Measurements from ENCODE around the gene WBP1L. TPM values are rescaled to one million over a fixed set of nuclear protein-coding genes. Genes with fewer than 3 reads are reported as not detected.
A peak's percentile ranks its signal among the peaks of the same experiment; 100 is the strongest.

The WBP1L gene
- total and polyA plus RNA-seq, 2 of the 13 experiments (the other 11 are each of a cell fraction or from before 2014, with no cell fraction given) = 8.3 to 12.3 TPM

DNA sequence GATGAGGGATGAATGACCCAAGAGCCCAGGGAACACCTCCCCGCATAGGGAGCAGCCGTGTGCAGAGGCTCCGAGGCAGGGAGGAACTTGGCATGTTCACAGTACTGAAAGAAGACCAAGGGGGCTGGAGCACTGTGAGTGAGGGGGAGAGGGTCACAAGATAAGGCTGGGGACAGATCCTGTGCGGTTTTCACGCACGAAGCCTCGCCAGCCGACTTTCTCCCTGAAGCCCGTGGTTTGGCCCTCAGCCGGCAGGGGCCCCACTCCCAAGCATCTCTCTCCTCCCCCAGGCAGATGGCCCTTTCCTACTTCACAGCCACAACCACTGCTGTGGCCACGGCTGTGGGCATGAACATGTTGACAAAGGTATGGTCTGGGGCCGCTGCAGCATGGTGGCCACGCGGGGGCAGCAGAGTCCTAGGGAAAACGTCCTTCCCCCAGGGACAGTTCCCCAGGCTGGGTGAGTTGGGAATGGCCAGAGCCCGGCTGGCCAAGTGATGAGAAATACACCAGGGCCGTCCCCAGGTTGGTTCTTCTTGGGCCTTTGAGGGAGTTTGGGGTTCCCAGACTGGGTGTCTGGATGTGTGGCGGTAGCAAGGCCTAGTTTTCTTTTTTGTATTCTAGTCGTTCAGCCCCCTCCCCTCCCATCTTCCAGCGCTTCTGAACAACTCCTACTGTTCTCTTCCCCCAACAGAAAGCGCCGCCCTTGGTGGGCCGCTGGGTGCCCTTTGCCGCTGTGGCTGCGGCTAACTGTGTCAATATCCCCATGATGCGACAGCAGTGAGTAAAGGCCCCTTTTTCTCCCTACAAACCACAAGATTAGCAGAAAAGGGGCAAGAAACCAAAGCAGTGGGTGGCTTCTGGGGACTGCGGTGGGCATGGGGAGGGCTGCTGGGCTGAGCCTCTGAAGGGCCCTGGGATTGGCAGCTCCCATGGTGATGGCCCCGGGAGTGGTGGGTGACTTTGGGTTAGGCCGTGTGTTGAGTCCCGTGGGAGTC lies 14.4 kb upstream of the WBP1L start (continued):
- no peak for TF ChIP-seq HOXA9 (CRISPR knock-in tag; IDR thresholded peaks at IDR 0.05; ENCODE audit: borderline replicate concordance)
- peak; percentile 25; the same call in 1 of the 2 replicates for TF ChIP-seq TARDBP (CRISPR knock-in tag; IDR thresholded peaks at IDR 0.05)
- TF ChIP-seq TEAD3 (CRISPR knock-in tag; optimal IDR thresholded peaks at IDR 0.05; ENCODE audit: borderline replicate concordance) = peak; percentile 55
- no peak for TF ChIP-seq REPIN1 (CRISPR knock-in tag; IDR thresholded peaks at IDR 0.05; ENCODE audit: borderline replicate concordance, low read depth)
- no peak for TF ChIP-seq ARHGAP35 (CRISPR knock-in tag; IDR thresholded peaks at IDR 0.05; ENCODE audit: borderline replicate concordance)
- TF ChIP-seq, protein P1, sequence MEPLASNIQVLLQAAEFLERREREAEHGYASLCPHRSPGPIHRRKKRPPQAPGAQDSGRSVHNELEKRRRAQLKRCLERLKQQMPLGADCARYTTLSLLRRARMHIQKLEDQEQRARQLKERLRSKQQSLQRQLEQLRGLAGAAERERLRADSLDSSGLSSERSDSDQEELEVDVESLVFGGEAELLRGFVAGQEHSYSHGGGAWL (CRISPR knock-in tag; IDR thresholded peaks at IDR 0.05) = 0 out of 2 replicates have a peak, but pooled peaks have one; percentile 64
- TF ChIP-seq ZNF30 (CRISPR knock-in tag; IDR thresholded peaks at IDR 0.05) = no peak
- peak; percentile 72; the same call in 1 of the 2 replicates for TF ChIP-seq ERF (CRISPR knock-in tag; IDR thresholded peaks at IDR 0.05)
- no peak for TF ChIP-seq ZSCAN22 (CRISPR knock-in tag; IDR thresholded peaks at IDR 0.05)
- 0 out of 2 replicates have a peak, but pooled peaks have one; percentile 46 for TF ChIP-seq TGIF2 (CRISPR knock-in tag; IDR thresholded peaks at IDR 0.05)
- TF ChIP-seq ZFX (CRISPR knock-in tag; IDR thresholded peaks at IDR 0.05; ENCODE audit: low read depth) = 0 out of 2 replicates have a peak, but pooled peaks have one; percentile 18
- TF ChIP-seq ZNF510 (CRISPR knock-in tag; IDR thresholded peaks at IDR 0.05; ENCODE audit: low read depth) = no peak
- TF ChIP-seq, protein P2, sequence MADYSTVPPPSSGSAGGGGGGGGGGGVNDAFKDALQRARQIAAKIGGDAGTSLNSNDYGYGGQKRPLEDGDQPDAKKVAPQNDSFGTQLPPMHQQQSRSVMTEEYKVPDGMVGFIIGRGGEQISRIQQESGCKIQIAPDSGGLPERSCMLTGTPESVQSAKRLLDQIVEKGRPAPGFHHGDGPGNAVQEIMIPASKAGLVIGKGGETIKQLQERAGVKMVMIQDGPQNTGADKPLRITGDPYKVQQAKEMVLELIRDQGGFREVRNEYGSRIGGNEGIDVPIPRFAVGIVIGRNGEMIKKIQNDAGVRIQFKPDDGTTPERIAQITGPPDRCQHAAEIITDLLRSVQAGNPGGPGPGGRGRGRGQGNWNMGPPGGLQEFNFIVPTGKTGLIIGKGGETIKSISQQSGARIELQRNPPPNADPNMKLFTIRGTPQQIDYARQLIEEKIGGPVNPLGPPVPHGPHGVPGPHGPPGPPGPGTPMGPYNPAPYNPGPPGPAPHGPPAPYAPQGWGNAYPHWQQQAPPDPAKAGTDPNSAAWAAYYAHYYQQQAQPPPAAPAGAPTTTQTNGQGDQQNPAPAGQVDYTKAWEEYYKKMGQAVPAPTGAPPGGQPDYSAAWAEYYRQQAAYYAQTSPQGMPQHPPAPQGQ (CRISPR knock-in tag; IDR thresholded peaks at IDR 0.05; ENCODE audit: borderline replicate concordance) = no peak
- TF ChIP-seq TEAD2 (CRISPR knock-in tag; IDR thresholded peaks at IDR 0.05) = no peak
- no peak for TF ChIP-seq ETV5 (CRISPR knock-in tag; IDR thresholded peaks at IDR 0.05; ENCODE audit: borderline replicate concordance)
- TF ChIP-seq, protein P3, sequence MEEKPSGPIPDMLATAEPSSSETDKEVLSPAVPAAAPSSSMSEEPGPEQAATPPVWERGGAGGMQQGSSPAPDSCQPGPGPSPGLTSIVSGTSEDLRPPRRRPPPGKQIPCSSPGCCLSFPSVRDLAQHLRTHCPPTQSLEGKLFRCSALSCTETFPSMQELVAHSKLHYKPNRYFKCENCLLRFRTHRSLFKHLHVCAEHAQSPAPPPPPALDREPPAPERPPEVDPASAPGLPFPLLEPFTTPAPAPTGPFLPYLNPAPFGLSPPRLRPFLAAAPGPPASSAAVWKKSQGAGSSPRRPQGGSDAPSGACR (CRISPR knock-in tag; IDR thresholded peaks at IDR 0.05) = no peak
- TF ChIP-seq, protein P4, sequence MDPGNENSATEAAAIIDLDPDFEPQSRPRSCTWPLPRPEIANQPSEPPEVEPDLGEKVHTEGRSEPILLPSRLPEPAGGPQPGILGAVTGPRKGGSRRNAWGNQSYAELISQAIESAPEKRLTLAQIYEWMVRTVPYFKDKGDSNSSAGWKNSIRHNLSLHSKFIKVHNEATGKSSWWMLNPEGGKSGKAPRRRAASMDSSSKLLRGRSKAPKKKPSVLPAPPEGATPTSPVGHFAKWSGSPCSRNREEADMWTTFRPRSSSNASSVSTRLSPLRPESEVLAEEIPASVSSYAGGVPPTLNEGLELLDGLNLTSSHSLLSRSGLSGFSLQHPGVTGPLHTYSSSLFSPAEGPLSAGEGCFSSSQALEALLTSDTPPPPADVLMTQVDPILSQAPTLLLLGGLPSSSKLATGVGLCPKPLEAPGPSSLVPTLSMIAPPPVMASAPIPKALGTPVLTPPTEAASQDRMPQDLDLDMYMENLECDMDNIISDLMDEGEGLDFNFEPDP (CRISPR knock-in tag; conservative IDR thresholded peaks at IDR 0.05) = no peak
- no peak for TF ChIP-seq KLF9 (CRISPR knock-in tag; IDR thresholded peaks at IDR 0.05; ENCODE audit: low read depth)
- no peak for TF ChIP-seq ZFY (CRISPR knock-in tag; IDR thresholded peaks at IDR 0.05)
- no peak for TF ChIP-seq PCBP2 (optimal IDR thresholded peaks at IDR 0.05; ENCODE audit: low read depth, low read length, poor library complexity, severe bottlenecking)
- no peak for TF ChIP-seq RBAK (CRISPR knock-in tag; IDR thresholded peaks at IDR 0.05)
- no peak for TF ChIP-seq NFRKB (IDR thresholded peaks at IDR 0.05)
- TF ChIP-seq, protein P5, sequence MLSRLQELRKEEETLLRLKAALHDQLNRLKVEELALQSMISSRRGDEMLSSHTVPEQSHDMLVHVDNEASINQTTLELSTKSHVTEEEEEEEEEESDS (CRISPR knock-in tag; IDR thresholded peaks at IDR 0.05; ENCODE audit: borderline replicate concordance) = no peak
- TF ChIP-seq MIXL1 (CRISPR knock-in tag; IDR thresholded peaks at IDR 0.05) = no peak
- TF ChIP-seq GATAD1 (CRISPR knock-in tag; IDR thresholded peaks at IDR 0.05) = 0 out of 2 replicates have a peak, but pooled peaks have one; percentile 49
- no peak for TF ChIP-seq ZBTB8A (CRISPR knock-in tag; IDR thresholded peaks at IDR 0.05; ENCODE audit: borderline replicate concordance, low read depth)
